HTR-8/SVneo (cell line): ENCODE measurements around the gene PRPSAP1.
A peak's percentile ranks its signal among the peaks of the same experiment; 100 is the strongest.

Experiments
- DNase-seq: peaks from one replicate; pipeline ENCODE4 v3.0.0; 2011; ENCODE audit warnings: low spot score, mixed read lengths; ENCODE audit not compliant: insufficient read length
- FAIRE-seq: peaks from 2 replicates; lab custom pipeline; 2011; peaks lifted over from hg19 to GRCh38; lab: Jason Lieb, UNC

Gene PRPSAP1, protein sequence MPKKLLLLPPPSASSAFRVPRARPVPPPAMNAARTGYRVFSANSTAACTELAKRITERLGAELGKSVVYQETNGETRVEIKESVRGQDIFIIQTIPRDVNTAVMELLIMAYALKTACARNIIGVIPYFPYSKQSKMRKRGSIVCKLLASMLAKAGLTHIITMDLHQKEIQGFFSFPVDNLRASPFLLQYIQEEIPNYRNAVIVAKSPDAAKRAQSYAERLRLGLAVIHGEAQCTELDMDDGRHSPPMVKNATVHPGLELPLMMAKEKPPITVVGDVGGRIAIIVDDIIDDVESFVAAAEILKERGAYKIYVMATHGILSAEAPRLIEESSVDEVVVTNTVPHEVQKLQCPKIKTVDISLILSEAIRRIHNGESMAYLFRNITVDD

GRCh38 chr17:76353599-76354316, at the start of gene PRPSAP1:
Gene PRPSAP1 (minus strand): TSS chr17:76353916. CDS start chr17:76353703, 213 bp downstream.
- DNase-seq = peak; percentile 97
- FAIRE-seq = peak; percentile 78

GRCh38 chr17:76402711-76403110, 49.0 kb upstream of the PRPSAP1 start:
- no peak for DNase-seq
- FAIRE-seq = no peak

- DNase-seq = no peak
- no peak for FAIRE-seq
Observed at GRCh38 chr17:76399175-76400172, 45.8 kb upstream of the PRPSAP1 start.

- no peak for DNase-seq
- FAIRE-seq = peak; percentile 59
Observed at GRCh38 chr17:76398523-76399174, 44.9 kb upstream of the PRPSAP1 start.

DNA sequence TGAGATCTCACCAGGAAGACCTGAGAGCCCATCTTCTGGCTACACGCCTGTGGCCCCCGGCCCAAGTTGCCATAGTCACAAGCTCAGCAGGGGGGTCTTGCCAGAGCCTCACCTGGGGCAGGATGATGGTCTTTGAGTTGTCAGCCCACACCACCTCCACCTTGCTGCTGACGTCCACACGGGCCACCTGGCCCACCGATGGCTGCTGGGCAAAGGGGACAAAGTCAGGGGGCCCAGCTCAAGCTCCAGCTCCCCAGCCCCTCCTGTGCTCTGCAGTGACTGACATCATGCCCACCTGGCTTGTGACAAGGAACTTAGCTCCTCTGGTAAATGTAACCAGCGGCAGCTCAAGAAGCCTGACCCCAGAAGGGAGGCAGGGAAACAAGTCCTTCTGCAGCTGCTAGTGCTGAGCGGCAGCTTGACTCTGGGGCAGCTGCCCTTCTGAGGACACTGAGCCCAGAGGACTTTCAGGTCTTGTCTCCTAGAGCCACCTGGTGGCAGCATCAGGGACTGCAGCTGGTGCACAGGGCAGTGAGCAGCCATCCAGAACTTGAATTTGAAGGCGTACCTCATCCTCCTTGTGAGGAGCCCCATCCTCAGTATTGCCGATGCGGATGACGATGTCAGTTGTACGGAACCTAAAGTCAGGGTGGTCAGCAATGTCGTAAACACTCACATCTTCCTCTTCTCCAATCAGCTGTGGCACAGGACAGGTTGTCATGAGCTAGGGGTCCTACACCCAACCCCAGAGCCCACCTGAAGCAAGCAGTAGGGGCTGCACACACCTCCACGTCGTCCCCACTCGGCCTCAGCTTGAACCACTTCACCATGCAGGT, 44.2 kb upstream of the PRPSAP1 start:
- FAIRE-seq = peak; percentile 98

GRCh38 chr17:76397184-76397583, 43.5 kb upstream of the PRPSAP1 start:
- no peak for DNase-seq
- FAIRE-seq = no peak

More for the DNA sequence above, 44.2 kb upstream of the PRPSAP1 start:
- peak; percentile 91 for DNase-seq

GRCh38 chr17:76395980-76396379, 42.3 kb upstream of the PRPSAP1 start:
- FAIRE-seq (no peak), DNase-seq (no peak)

DNA sequence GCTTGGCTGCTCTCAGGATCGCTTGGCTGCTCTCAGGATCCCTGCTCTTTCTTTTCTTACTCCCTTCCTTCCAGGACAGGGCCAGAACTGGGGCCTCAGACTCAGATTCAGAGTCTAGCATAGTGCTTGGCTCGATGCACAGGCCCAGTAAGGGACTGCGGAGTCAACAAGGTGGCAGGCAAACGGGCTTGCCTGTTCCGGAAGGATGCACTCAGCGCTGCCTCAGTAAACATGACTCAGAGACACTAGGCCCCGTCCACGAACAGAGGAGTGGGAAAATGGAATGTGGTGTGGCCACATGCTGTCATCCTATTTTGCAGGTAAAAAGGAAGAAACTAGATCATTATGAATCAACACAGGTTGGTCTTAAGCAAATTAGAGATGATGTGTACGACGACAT, 40.5 kb upstream of the PRPSAP1 start:
- DNase-seq (no peak), FAIRE-seq (peak; percentile 40)

- FAIRE-seq (no peak), DNase-seq (no peak)
Observed at GRCh38 chr17:76391200-76391715, 37.5 kb upstream of the PRPSAP1 start.

DNA sequence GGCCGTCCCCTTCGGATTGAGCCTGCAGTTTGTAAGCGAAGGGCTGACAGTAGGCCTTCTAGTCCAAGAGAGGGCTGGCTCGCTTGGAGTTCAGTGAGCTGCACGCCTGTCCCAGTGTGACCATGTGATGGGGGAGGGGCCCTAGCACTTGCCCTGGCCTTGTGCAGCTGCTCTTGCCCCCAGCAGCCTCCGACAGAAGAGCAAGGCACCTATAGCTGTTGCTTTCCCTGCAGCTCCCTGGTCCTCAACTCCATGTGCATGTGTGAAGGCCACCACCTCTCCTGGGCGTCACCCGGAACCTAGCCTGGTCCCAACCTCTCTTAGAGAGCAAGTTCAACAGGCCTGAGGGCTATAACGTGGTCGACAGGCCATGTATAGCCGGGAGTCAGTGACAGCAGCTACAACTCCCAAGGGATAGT, 36.3 kb upstream of the PRPSAP1 start:
- DNase-seq = no peak
- peak; percentile 38 for FAIRE-seq

GRCh38 chr17:76388966-76389888, 35.5 kb upstream of the PRPSAP1 start:
- DNase-seq = no peak
- no peak for FAIRE-seq

GRCh38 chr17:76386966-76387765, 33.5 kb upstream of the PRPSAP1 start:
- DNase-seq (no peak), FAIRE-seq (peak; percentile 13)

GRCh38 chr17:76385892-76386786, 32.4 kb upstream of the PRPSAP1 start:
- DNase-seq (peak; percentile 95), FAIRE-seq (no peak)

DNA sequence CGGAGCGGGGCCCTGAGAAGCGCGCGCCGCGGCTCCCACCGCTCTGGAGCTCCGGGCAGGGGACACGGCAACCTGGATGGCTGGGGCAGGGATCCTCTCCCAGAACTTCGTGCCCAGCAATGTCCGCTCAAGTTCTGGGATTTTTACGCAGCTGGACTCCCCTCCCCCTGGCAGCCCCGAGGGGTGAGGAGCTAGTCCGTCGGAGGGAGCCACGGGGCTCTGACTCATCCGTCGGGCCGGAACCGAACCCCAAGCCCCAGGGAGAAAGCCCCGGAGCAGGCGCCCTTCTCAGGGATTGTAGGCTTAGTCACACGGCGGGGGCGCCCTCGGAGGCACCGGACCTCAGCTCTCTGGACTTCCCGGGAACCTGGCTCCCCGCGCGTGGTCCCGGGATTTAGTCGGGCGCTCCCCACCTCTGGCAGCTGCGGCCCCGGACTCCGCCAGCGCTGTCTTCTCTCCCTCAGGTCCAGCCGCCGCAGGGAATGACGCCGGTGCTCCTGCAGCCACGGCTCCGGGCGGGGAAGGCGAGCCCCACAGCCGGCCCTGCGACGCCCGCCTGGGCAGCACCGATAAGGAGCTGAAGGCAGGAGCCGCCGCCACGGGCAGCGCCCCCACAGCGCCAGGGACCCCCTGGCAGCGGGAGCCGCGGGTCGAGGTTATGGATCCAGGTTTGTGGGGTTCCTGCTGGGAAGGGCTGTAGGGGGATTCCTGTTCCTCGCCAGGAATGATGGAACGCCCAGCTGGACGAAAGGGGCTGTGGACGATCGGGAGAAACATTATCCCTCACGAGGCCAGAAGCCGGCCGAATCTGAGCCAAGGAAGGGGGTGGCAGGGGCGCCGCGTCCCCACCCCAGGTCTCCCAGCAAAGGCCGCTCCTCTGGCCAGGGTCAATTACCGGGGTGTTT, 31.5 kb upstream of the PRPSAP1 start:
- DNase-seq = no peak
- no peak for FAIRE-seq
